ENCODE data around the gene GNB5.
"Not testable (repeated sequence)": the region's sequence is repeated elsewhere in the genome, so short reads cannot be mapped to it uniquely, and the experiment has no call there.

The GNB5 gene

GRCh38 chr15:52191207-52191606 lies at the start of gene GNB5:
Gene GNB5, minus strand, starts transcription at chr15:52191392. Its CDS starts 6,716 bp downstream, at chr15:52184676.
- no peaks in the 10 kb centered on the region for H3K4me1 ChIP-seq (ENCODE audit: control insufficient read depth, insufficient read depth, low read length)
- H3K27me3 ChIP-seq (ENCODE audit: control insufficient read depth, insufficient read depth, low read length), result no peaks in the 10 kb centered on the region
- H3K9ac ChIP-seq (ENCODE audit: low read length), result no peak within 1 kb of the TSS
- H3K36me3 ChIP-seq (ENCODE audit: control insufficient read depth, insufficient read depth, low read length), result no peaks in the 10 kb centered on the region
- H3K4me3 ChIP-seq (ENCODE audit: low read length), result no peak within 1 kb of the TSS
- H3K9me3 ChIP-seq (ENCODE audit: control insufficient read depth, low read length), result no peaks in the 10 kb centered on the region

- no peak overlapping the region for H3K9ac ChIP-seq (ENCODE audit: low read length)
- H3K9me3 ChIP-seq (ENCODE audit: control insufficient read depth, low read length), result no peaks in the 10 kb centered on the region
- no peak overlapping the region for H3K4me3 ChIP-seq (ENCODE audit: low read length)
- H3K36me3 ChIP-seq (ENCODE audit: control insufficient read depth, insufficient read depth, low read length), result peaks cover 19% of the 10 kb centered on the region
- H3K4me1 ChIP-seq (ENCODE audit: control insufficient read depth, insufficient read depth, low read length), result no peaks in the 10 kb centered on the region
- H3K27me3 ChIP-seq (ENCODE audit: control insufficient read depth, insufficient read depth, low read length), result no peaks in the 10 kb centered on the region
Measured at GRCh38 chr15:52240166-52240565, 49.0 kb upstream of the GNB5 start.

GRCh38 chr15:52238989-52239525 lies 47.9 kb upstream of the GNB5 start:
- H3K9ac ChIP-seq (ENCODE audit: low read length); H3K4me3 ChIP-seq (ENCODE audit: low read length); H3K27me3 ChIP-seq (ENCODE audit: control insufficient read depth, insufficient read depth, low read length); H3K9me3 ChIP-seq (ENCODE audit: control insufficient read depth, low read length); H3K4me1 ChIP-seq (ENCODE audit: control insufficient read depth, insufficient read depth, low read length): not testable (repeated sequence)
- H3K36me3 ChIP-seq (ENCODE audit: control insufficient read depth, insufficient read depth, low read length), result peaks cover 16% of the 10 kb centered on the region

GRCh38 chr15:52238149-52238548 lies 47.0 kb upstream of the GNB5 start:
- no peaks in the 10 kb centered on the region for H3K27me3 ChIP-seq (ENCODE audit: control insufficient read depth, insufficient read depth, low read length)
- no peak overlapping the region for H3K4me3 ChIP-seq (ENCODE audit: low read length)
- no peaks in the 10 kb centered on the region for H3K9me3 ChIP-seq (ENCODE audit: control insufficient read depth, low read length)
- no peaks in the 10 kb centered on the region for H3K4me1 ChIP-seq (ENCODE audit: control insufficient read depth, insufficient read depth, low read length)
- H3K36me3 ChIP-seq (ENCODE audit: control insufficient read depth, insufficient read depth, low read length), result peaks cover 13% of the 10 kb centered on the region
- no peak overlapping the region for H3K9ac ChIP-seq (ENCODE audit: low read length)

- Histone ChIP-seq H3K36me3 (ENCODE audit: control insufficient read depth, insufficient read depth, low read length) (peaks cover 13% of the 10 kb centered on the region), H3K9ac (ENCODE audit: low read length) (no peak overlapping the region), H3K4me1 (ENCODE audit: control insufficient read depth, insufficient read depth, low read length) (no peaks in the 10 kb centered on the region), H3K4me3 (ENCODE audit: low read length) (no peak overlapping the region), H3K27me3 (ENCODE audit: control insufficient read depth, insufficient read depth, low read length) (no peaks in the 10 kb centered on the region), H3K9me3 (ENCODE audit: control insufficient read depth, low read length) (no peaks in the 10 kb centered on the region)
Measured at GRCh38 chr15:52236013-52236412, 44.8 kb upstream of the GNB5 start.

GRCh38 chr15:52234596-52235541 lies 43.7 kb upstream of the GNB5 start:
- Histone ChIP-seq H3K4me1 (ENCODE audit: control insufficient read depth, insufficient read depth, low read length) (no peaks in the 10 kb centered on the region), H3K9ac (ENCODE audit: low read length) (no peak overlapping the region), H3K4me3 (ENCODE audit: low read length) (no peak overlapping the region), H3K9me3 (ENCODE audit: control insufficient read depth, low read length) (no peaks in the 10 kb centered on the region), H3K36me3 (ENCODE audit: control insufficient read depth, insufficient read depth, low read length) (peaks cover 13% of the 10 kb centered on the region), H3K27me3 (ENCODE audit: control insufficient read depth, insufficient read depth, low read length) (no peaks in the 10 kb centered on the region)

GRCh38 chr15:52233405-52233804 lies 42.2 kb upstream of the GNB5 start:
- H3K27me3 ChIP-seq (ENCODE audit: control insufficient read depth, insufficient read depth, low read length), result no peaks in the 10 kb centered on the region
- peaks cover 9% of the 10 kb centered on the region for H3K4me1 ChIP-seq (ENCODE audit: control insufficient read depth, insufficient read depth, low read length)
- no peak overlapping the region for H3K9ac ChIP-seq (ENCODE audit: low read length)
- H3K9me3 ChIP-seq (ENCODE audit: control insufficient read depth, low read length), result no peaks in the 10 kb centered on the region
- peaks cover 5% of the 10 kb centered on the region for H3K36me3 ChIP-seq (ENCODE audit: control insufficient read depth, insufficient read depth, low read length)
- H3K4me3 ChIP-seq (ENCODE audit: low read length), result no peak overlapping the region

- no peaks in the 10 kb centered on the region for H3K9me3 ChIP-seq (ENCODE audit: control insufficient read depth, low read length)
- H3K27me3 ChIP-seq (ENCODE audit: control insufficient read depth, insufficient read depth, low read length), result no peaks in the 10 kb centered on the region
- no peak overlapping the region for H3K4me3 ChIP-seq (ENCODE audit: low read length)
- no peak overlapping the region for H3K9ac ChIP-seq (ENCODE audit: low read length)
- H3K4me1 ChIP-seq (ENCODE audit: control insufficient read depth, insufficient read depth, low read length), result peaks cover 9% of the 10 kb centered on the region
- H3K36me3 ChIP-seq (ENCODE audit: control insufficient read depth, insufficient read depth, low read length), result peaks cover 5% of the 10 kb centered on the region
Measured at GRCh38 chr15:52232327-52232726, 41.1 kb upstream of the GNB5 start.

GRCh38 chr15:52230073-52230472 lies 38.9 kb upstream of the GNB5 start:
- Histone ChIP-seq H3K27me3 (ENCODE audit: control insufficient read depth, insufficient read depth, low read length) (no peaks in the 10 kb centered on the region), H3K4me3 (ENCODE audit: low read length) (no peak overlapping the region), H3K9ac (ENCODE audit: low read length) (no peak overlapping the region), H3K9me3 (ENCODE audit: control insufficient read depth, low read length) (no peaks in the 10 kb centered on the region), H3K36me3 (ENCODE audit: control insufficient read depth, insufficient read depth, low read length) (peaks cover 5% of the 10 kb centered on the region), H3K4me1 (ENCODE audit: control insufficient read depth, insufficient read depth, low read length) (peaks cover 9% of the 10 kb centered on the region)

- no peaks in the 10 kb centered on the region for H3K27me3 ChIP-seq (ENCODE audit: control insufficient read depth, insufficient read depth, low read length)
- peaks cover 9% of the 10 kb centered on the region for H3K4me1 ChIP-seq (ENCODE audit: control insufficient read depth, insufficient read depth, low read length)
- no peak overlapping the region for H3K9ac ChIP-seq (ENCODE audit: low read length)
- H3K9me3 ChIP-seq (ENCODE audit: control insufficient read depth, low read length), result no peaks in the 10 kb centered on the region
- H3K4me3 ChIP-seq (ENCODE audit: low read length), result no peak overlapping the region
- no peaks in the 10 kb centered on the region for H3K36me3 ChIP-seq (ENCODE audit: control insufficient read depth, insufficient read depth, low read length)
Measured at GRCh38 chr15:52228921-52229320, 37.7 kb upstream of the GNB5 start.

GRCh38 chr15:52227456-52227855 lies 36.3 kb upstream of the GNB5 start:
- Histone ChIP-seq H3K27me3 (ENCODE audit: control insufficient read depth, insufficient read depth, low read length) (no peaks in the 10 kb centered on the region), H3K36me3 (ENCODE audit: control insufficient read depth, insufficient read depth, low read length) (peaks cover 2% of the 10 kb centered on the region), H3K9ac (ENCODE audit: low read length) (no peak overlapping the region), H3K4me3 (ENCODE audit: low read length) (no peak overlapping the region), H3K4me1 (ENCODE audit: control insufficient read depth, insufficient read depth, low read length) (peaks cover 9% of the 10 kb centered on the region), H3K9me3 (ENCODE audit: control insufficient read depth, low read length) (no peaks in the 10 kb centered on the region)

- Histone ChIP-seq H3K27me3 (ENCODE audit: control insufficient read depth, insufficient read depth, low read length) (no peaks in the 10 kb centered on the region), H3K9me3 (ENCODE audit: control insufficient read depth, low read length) (no peaks in the 10 kb centered on the region), H3K4me1 (ENCODE audit: control insufficient read depth, insufficient read depth, low read length) (peaks cover 9% of the 10 kb centered on the region), H3K9ac (ENCODE audit: low read length) (no peak overlapping the region), H3K4me3 (ENCODE audit: low read length) (no peak overlapping the region), H3K36me3 (ENCODE audit: control insufficient read depth, insufficient read depth, low read length) (peaks cover 8% of the 10 kb centered on the region)
Measured at GRCh38 chr15:52225230-52225629, 34.0 kb upstream of the GNB5 start.
